AG04450 (cell line): ENCODE data around the gene PLPPR1. TPM values are rescaled to one million over a fixed set of nuclear protein-coding genes. Genes with fewer than 3 reads are reported as not detected.

Source experiments
- CTCF ChIA-PET: fragments of 300-600, 350-600 bp; formaldehyde crosslinking; extraction: SDS; loops from one replicate; lab custom pipeline; 2022; ENCODE audit warnings: antibody characterized with exemption, inconsistent platforms; lab: Charles Lee
- POLR2A ChIA-PET: fragments of 350-600 bp; formaldehyde crosslinking; extraction: SDS; loops from one replicate; lab custom pipeline; 2021; ENCODE audit warnings: antibody characterized with exemption, inconsistent platforms; lab: Yijun Ruan, JAX
- DNase-seq: peaks from one replicate; pipeline ENCODE4 v3.0.0-alpha.2; 2011; ENCODE audit warnings: low read depth, low spot score
- H3K27ac ChIP-seq: one replicate; pipeline ENCODE4 v1.5.1; 2012; ENCODE audit warnings: low read depth, low read length, control low read depth
- H3K27me3 ChIP-seq: one replicate; pipeline ENCODE4 v1.6.0; 2012; ENCODE audit warnings: low read length; ENCODE audit not compliant: control insufficient read depth, insufficient read depth
- H3K4me3 ChIP-seq: 2 replicates; pipeline ENCODE4 v1.5.1; 2011; ENCODE audit warnings: mild to moderate bottlenecking, low read depth, low read length, control low read depth
- H3K9me3 ChIP-seq: 2 replicates; pipeline ENCODE4 v1.5.1; 2012; ENCODE audit warnings: low read length; ENCODE audit not compliant: control insufficient read depth, insufficient read depth
- CTCF ChIP-seq: IDR thresholded peaks from 2 replicates; pipeline ENCODE4 v1.5.1; 2011; ENCODE audit warnings: low read depth, low read length, control low read depth, inconsistent platforms
- polyA plus RNA-seq: library from polyadenylated mRNA; depleted of rRNA; stranded (reverse); fragments of >200 nt; gene quantifications from 2 replicates; pipeline ENCODE4 v1.2.3, GENCODE V29; 2011

Gene PLPPR1
- polyA plus RNA-seq, 1 experiment: not detected

GRCh38 chr9:101367323-101367722 is 338.8 kb downstream of the PLPPR1 start:
- DNase-seq: no peak
- Histone ChIP-seq H3K27ac (no peak overlapping the region), H3K9me3 (no peaks in the 10 kb centered on the region), H3K27me3 (no peaks in the 10 kb centered on the region), H3K4me3 (no peak overlapping the region)
- TF ChIP-seq CTCF: no peak
- CTCF ChIA-PET: interaction anchor here (0.7 kb wide), 1 partner anchor 27 kb away, joined by 3 read pairs; no protein-coding TSS in a partner anchor
- POLR2A ChIA-PET: no interaction called here

- no peak for DNase-seq
- TF ChIP-seq CTCF: no peak
- Histone ChIP-seq H3K4me3 (no peak overlapping the region), H3K27ac (no peak overlapping the region), H3K9me3 (no peaks in the 10 kb centered on the region), H3K27me3 (no peaks in the 10 kb centered on the region)
- ChIA-PET CTCF (interaction anchor here (1.0 to 1.9 kb wide), 2 partner anchors 19 to 767 kb away, joined by 3 to 9 read pairs; no protein-coding TSS in a partner anchor), POLR2A (no interaction called here)
These were observed 340.8 kb downstream of the PLPPR1 start for GRCh38 chr9:101369286-101369685.

GRCh38 chr9:101369884-101370531 is 341.5 kb downstream of the PLPPR1 start:
- TF ChIP-seq CTCF: no peak
- POLR2A ChIA-PET: no interaction called here
- CTCF ChIA-PET: interaction anchor here (0.7 to 1.9 kb wide), 3 partner anchors 19 to 775 kb away, joined by 3 to 9 read pairs (median 8); no protein-coding TSS in a partner anchor

GRCh38 chr9:101371813-101372212 is 343.3 kb downstream of the PLPPR1 start:
- ChIA-PET CTCF (interaction anchor here (1.2 kb wide), 2 partner anchors 17 to 771 kb away, joined by 3 to 5 read pairs; no protein-coding TSS in a partner anchor), POLR2A (no interaction called here)
- TF ChIP-seq CTCF: no peak
- DNase-seq: no peak
- Histone ChIP-seq H3K4me3 (no peak overlapping the region), H3K27ac (no peak overlapping the region), H3K9me3 (no peaks in the 10 kb centered on the region), H3K27me3 (no peaks in the 10 kb centered on the region)

More at GRCh38 chr9:101369884-101370531, 341.5 kb downstream of the PLPPR1 start:
- no peak for DNase-seq
- Histone ChIP-seq H3K27ac (no peak overlapping the region), H3K27me3 (no peaks in the 10 kb centered on the region), H3K4me3 (no peak overlapping the region), H3K9me3 (no peaks in the 10 kb centered on the region)

- ChIA-PET POLR2A (no interaction called here), CTCF (interaction anchor here (0.7 to 1.2 kb wide), 2 partner anchors 16 to 657 kb away, joined by 3 to 5 read pairs; no protein-coding TSS in a partner anchor)
- no peak for TF ChIP-seq CTCF
- H3K9me3 ChIP-seq: no peaks in the 10 kb centered on the region
- H3K27ac ChIP-seq: no peak overlapping the region
- no peak for DNase-seq
- H3K27me3 ChIP-seq: no peaks in the 10 kb centered on the region
- H3K4me3 ChIP-seq: no peak overlapping the region
These were observed 344.0 kb downstream of the PLPPR1 start for GRCh38 chr9:101372327-101373118.
